Measurements from ENCODE around the gene NELL2.

The NELL2 gene

DNA sequence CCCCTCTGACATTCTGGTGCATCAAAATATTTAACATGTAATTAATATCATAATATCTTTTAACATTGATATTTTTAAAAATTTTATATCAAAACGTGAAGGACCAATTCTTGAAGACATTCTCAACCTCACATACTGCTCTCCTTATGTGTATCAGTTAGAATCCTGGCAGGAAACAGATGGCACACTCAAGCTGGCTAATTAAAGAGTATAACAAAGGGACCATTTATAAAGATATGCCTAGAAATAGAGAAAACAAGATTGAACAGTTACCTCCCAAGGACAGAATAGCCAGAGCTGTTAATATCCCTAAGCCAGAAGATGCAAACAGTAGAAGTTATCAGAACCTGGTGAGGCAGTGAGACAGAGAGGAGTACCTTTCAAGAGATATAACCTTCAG lies 368.7 kb downstream of the NELL2 start:
- Histone ChIP-seq H3K4me3 (ENCODE audit: insufficient read depth, low read depth, low read length) (no peak overlapping the region), H3K4me1 (ENCODE audit: control insufficient read depth, insufficient read depth, low read length) (peaks cover 7% of the 10 kb centered on the region), H3K27ac (ENCODE audit: insufficient read depth, low read depth, low read length, poor library complexity, severe bottlenecking) (no peak overlapping the region), H3K36me3 (ENCODE audit: control insufficient read depth, insufficient read depth, low read length) (no peaks in the 10 kb centered on the region), H3K9me3 (ENCODE audit: control insufficient read depth, low read length) (no peaks in the 10 kb centered on the region), H3K27me3 (ENCODE audit: control insufficient read depth, insufficient read depth, low read length, poor library complexity, severe bottlenecking) (no peaks in the 10 kb centered on the region)
- 67% methylated on average over 1 of the region's 1 CpG; no CpG with 5 or more reads in 1 of the 2 experiments for WGBS, 2 experiments

- Histone ChIP-seq H3K9me3 (ENCODE audit: control insufficient read depth, low read length) (no peaks in the 10 kb centered on the region), H3K27ac (ENCODE audit: insufficient read depth, low read depth, low read length, poor library complexity, severe bottlenecking) (no peak overlapping the region), H3K4me1 (ENCODE audit: control insufficient read depth, insufficient read depth, low read length) (peaks cover 6% of the 10 kb centered on the region), H3K36me3 (ENCODE audit: control insufficient read depth, insufficient read depth, low read length) (no peaks in the 10 kb centered on the region), H3K4me3 (ENCODE audit: insufficient read depth, low read depth, low read length) (no peak overlapping the region), H3K27me3 (ENCODE audit: control insufficient read depth, insufficient read depth, low read length, poor library complexity, severe bottlenecking) (no peaks in the 10 kb centered on the region)
Measured at GRCh38 chr12:44504799-44505198, 371.3 kb downstream of the NELL2 start.

DNA sequence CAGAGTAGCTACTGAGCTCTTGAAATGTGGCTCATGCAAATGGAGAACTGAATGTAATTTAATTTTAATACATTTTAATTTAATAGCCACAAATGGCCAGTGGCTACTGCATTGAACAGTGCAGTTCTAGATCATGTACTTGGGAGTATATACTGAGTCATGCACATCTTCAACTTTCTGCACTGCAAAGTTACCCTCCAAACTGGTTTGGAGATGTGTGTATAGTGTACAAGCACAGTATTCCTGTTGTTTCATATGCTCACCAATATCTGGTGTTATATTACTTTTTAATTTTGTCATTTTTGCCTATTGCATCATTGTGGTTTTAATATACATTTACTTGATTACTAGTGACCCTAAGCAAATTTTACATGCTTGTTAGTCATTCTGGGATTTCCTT lies 372.8 kb downstream of the NELL2 start:
- H3K4me1 ChIP-seq (ENCODE audit: control insufficient read depth, insufficient read depth, low read length), result no peaks in the 10 kb centered on the region
- H3K9me3 ChIP-seq (ENCODE audit: control insufficient read depth, low read length), result no peaks in the 10 kb centered on the region
- no peaks in the 10 kb centered on the region for H3K27me3 ChIP-seq (ENCODE audit: control insufficient read depth, insufficient read depth, low read length, poor library complexity, severe bottlenecking)
- no peaks in the 10 kb centered on the region for H3K36me3 ChIP-seq (ENCODE audit: control insufficient read depth, insufficient read depth, low read length)
- no peak overlapping the region for H3K27ac ChIP-seq (ENCODE audit: insufficient read depth, low read depth, low read length, poor library complexity, severe bottlenecking)
- H3K4me3 ChIP-seq (ENCODE audit: insufficient read depth, low read depth, low read length), result no peak overlapping the region

DNA sequence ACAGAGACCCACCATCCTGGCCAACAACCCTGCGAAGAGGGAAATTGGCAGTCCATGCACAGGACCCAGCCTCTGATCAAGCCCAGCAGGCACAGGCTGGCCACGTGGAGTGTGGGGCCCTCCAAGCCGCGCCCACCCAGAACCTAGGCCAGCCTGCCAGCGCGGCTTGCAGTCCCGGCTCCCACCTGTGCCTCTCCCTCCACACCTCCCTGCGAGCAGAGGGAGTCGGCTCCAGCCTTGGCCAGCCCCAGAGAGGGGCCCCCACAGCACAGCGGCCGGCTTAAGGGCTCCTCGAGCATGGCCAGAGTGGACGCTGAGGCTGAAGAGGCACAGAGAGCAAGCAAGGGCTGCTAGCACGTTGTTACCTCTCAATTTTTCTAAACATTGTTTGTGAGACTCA lies 373.4 kb downstream of the NELL2 start:
- Histone ChIP-seq H3K36me3 (ENCODE audit: control insufficient read depth, insufficient read depth, low read length) (no peaks in the 10 kb centered on the region), H3K27ac (ENCODE audit: insufficient read depth, low read depth, low read length, poor library complexity, severe bottlenecking) (no peak overlapping the region), H3K27me3 (ENCODE audit: control insufficient read depth, insufficient read depth, low read length, poor library complexity, severe bottlenecking) (no peaks in the 10 kb centered on the region), H3K9me3 (ENCODE audit: control insufficient read depth, low read length) (no peaks in the 10 kb centered on the region), H3K4me3 (ENCODE audit: insufficient read depth, low read depth, low read length) (no peak overlapping the region), H3K4me1 (ENCODE audit: control insufficient read depth, insufficient read depth, low read length) (no peaks in the 10 kb centered on the region)
- 95 to 97% methylated on average over 14 of the region's 14 CpGs for WGBS, 2 experiments

- 94% methylated on average over 24 of the region's 24 CpGs for WGBS, 2 experiments
- H3K9me3 ChIP-seq (ENCODE audit: control insufficient read depth, low read length), result no peaks in the 10 kb centered on the region
- no peaks in the 10 kb centered on the region for H3K4me1 ChIP-seq (ENCODE audit: control insufficient read depth, insufficient read depth, low read length)
- no peaks in the 10 kb centered on the region for H3K27me3 ChIP-seq (ENCODE audit: control insufficient read depth, insufficient read depth, low read length, poor library complexity, severe bottlenecking)
- H3K4me3 ChIP-seq (ENCODE audit: insufficient read depth, low read depth, low read length), result no peak overlapping the region
- H3K27ac ChIP-seq (ENCODE audit: insufficient read depth, low read depth, low read length, poor library complexity, severe bottlenecking), result no peak overlapping the region
- H3K36me3 ChIP-seq (ENCODE audit: control insufficient read depth, insufficient read depth, low read length), result no peaks in the 10 kb centered on the region
Measured at GRCh38 chr12:44500423-44500822, 375.7 kb downstream of the NELL2 start.

DNA sequence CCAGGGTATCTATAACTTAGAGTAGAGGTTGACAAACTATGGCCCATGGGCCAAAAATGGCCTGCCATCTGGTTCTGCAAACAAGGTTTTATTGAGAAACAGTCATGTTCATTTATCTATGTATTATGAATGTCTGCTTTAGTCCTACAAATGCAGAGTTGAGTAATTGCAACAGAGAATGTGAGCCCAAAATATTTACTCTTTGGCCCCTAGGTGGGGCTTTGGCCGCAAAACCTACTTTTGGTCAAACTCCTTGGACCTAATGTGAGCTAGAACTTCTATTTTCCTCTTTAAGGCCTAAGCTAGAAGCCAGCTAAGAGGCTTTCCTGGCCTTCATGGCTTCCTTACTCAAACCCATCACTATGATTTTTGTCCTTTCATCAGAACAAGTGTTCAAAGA lies 379.1 kb downstream of the NELL2 start:
- Histone ChIP-seq H3K27me3 (ENCODE audit: control insufficient read depth, insufficient read depth, low read length, poor library complexity, severe bottlenecking) (no peaks in the 10 kb centered on the region), H3K27ac (ENCODE audit: insufficient read depth, low read depth, low read length, poor library complexity, severe bottlenecking) (no peak overlapping the region), H3K9me3 (ENCODE audit: control insufficient read depth, low read length) (no peaks in the 10 kb centered on the region), H3K36me3 (ENCODE audit: control insufficient read depth, insufficient read depth, low read length) (no peaks in the 10 kb centered on the region), H3K4me1 (ENCODE audit: control insufficient read depth, insufficient read depth, low read length) (no peaks in the 10 kb centered on the region), H3K4me3 (ENCODE audit: insufficient read depth, low read depth, low read length) (no peak overlapping the region)
- WGBS, 2 experiments, result 82 to 83% methylated on average over 1 of the region's 1 CpG

- Histone ChIP-seq H3K4me1 (ENCODE audit: control insufficient read depth, insufficient read depth, low read length) (no peaks in the 10 kb centered on the region), H3K27ac (ENCODE audit: insufficient read depth, low read depth, low read length, poor library complexity, severe bottlenecking) (no peak overlapping the region), H3K36me3 (ENCODE audit: control insufficient read depth, insufficient read depth, low read length) (no peaks in the 10 kb centered on the region), H3K27me3 (ENCODE audit: control insufficient read depth, insufficient read depth, low read length, poor library complexity, severe bottlenecking) (no peaks in the 10 kb centered on the region), H3K9me3 (ENCODE audit: control insufficient read depth, low read length) (no peaks in the 10 kb centered on the region), H3K4me3 (ENCODE audit: insufficient read depth, low read depth, low read length) (no peak overlapping the region)
Measured at GRCh38 chr12:44490181-44490580, 385.9 kb downstream of the NELL2 start.

DNA sequence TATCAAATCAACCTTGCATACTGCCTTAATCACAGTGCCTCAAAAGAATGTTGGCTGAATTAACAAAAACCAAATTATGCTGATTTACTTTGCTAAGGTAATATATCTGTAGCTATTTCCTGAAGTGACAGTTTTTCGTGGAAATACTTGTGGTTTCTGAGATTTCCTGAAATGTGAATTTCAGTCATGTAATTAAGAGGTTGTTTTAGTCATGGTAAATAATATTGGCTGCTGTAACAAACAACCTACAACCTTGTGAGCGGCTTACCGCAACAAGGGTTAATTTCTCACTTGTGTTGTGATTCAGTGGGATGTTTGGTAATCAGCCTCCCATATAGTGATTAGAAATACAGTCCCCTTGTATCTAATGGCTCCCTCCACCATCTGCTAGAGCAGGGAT lies 387.9 kb downstream of the NELL2 start:
- no peaks in the 10 kb centered on the region for H3K9me3 ChIP-seq (ENCODE audit: control insufficient read depth, low read length)
- H3K27me3 ChIP-seq (ENCODE audit: control insufficient read depth, insufficient read depth, low read length, poor library complexity, severe bottlenecking), result no peaks in the 10 kb centered on the region
- H3K27ac ChIP-seq (ENCODE audit: insufficient read depth, low read depth, low read length, poor library complexity, severe bottlenecking), result no peak overlapping the region
- WGBS, 2 experiments, result 77 to 91% methylated on average over 1 to 3 of the region's 3 CpGs
- H3K4me1 ChIP-seq (ENCODE audit: control insufficient read depth, insufficient read depth, low read length), result no peaks in the 10 kb centered on the region
- no peaks in the 10 kb centered on the region for H3K36me3 ChIP-seq (ENCODE audit: control insufficient read depth, insufficient read depth, low read length)
- H3K4me3 ChIP-seq (ENCODE audit: insufficient read depth, low read depth, low read length), result no peak overlapping the region

DNA sequence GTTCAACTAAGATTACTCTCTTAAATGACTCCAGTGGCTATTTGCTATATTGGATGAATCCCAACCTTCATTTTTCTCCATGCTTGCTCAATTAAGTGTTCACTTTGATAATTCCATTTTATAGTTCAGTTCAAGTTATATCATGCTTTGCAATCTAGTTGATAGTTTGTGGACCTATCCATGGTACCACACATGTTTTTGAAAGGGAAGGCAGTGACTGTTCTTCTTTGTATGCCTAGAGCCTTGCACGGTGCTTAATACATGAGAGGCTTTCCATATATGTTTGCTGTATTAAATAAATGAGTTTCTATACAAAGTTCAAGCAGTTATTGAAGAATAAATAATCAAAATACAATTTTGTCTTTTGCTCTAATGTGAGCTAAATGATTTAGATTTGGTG lies 391.3 kb downstream of the NELL2 start:
- 100% methylated on average over 1 of the region's 1 CpG; no CpG with 5 or more reads in 1 of the 2 experiments for WGBS, 2 experiments
- Histone ChIP-seq H3K4me1 (ENCODE audit: control insufficient read depth, insufficient read depth, low read length) (no peaks in the 10 kb centered on the region), H3K27me3 (ENCODE audit: control insufficient read depth, insufficient read depth, low read length, poor library complexity, severe bottlenecking) (no peaks in the 10 kb centered on the region), H3K4me3 (ENCODE audit: insufficient read depth, low read depth, low read length) (no peak overlapping the region), H3K9me3 (ENCODE audit: control insufficient read depth, low read length) (no peaks in the 10 kb centered on the region), H3K27ac (ENCODE audit: insufficient read depth, low read depth, low read length, poor library complexity, severe bottlenecking) (no peak overlapping the region), H3K36me3 (ENCODE audit: control insufficient read depth, insufficient read depth, low read length) (no peaks in the 10 kb centered on the region)

DNA sequence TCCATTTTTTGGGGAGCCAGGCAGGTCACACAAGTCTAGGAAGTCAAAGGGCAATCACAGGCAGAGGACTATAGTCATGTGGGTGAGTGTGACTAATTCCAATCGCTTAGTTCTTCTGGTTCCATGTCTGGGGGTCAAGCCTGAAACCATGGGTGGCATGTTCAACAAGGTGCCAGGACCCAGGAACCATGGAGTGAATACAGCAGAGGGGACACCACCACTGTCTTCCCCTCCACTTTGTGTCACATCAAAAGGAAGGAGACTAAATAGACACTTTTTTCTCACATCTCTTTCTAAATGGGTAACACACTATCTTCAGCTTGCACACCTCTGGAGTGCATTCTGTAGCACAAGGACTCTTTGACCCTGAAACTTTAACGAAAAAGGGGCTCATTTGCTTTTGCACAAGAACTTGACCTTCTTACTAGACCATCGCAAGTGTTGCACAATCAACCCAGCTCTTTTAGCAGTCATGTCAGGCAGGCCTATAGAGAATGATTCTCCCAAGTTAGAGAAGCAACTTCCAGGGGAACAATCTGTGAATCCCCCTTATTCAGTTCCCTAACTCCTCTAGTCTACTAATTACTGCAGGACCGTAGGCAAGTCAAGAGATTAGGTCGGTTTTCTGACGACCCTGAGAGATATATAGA lies 398.7 kb downstream of the NELL2 start:
- Histone ChIP-seq H3K36me3 (ENCODE audit: control insufficient read depth, insufficient read depth, low read length) (peaks cover 5% of the 10 kb centered on the region), H3K4me1 (ENCODE audit: control insufficient read depth, insufficient read depth, low read length) (no peaks in the 10 kb centered on the region), H3K27me3 (ENCODE audit: control insufficient read depth, insufficient read depth, low read length, poor library complexity, severe bottlenecking) (no peaks in the 10 kb centered on the region), H3K4me3 (ENCODE audit: insufficient read depth, low read depth, low read length) (no peak overlapping the region), H3K9me3 (ENCODE audit: control insufficient read depth, low read length) (peaks cover 9% of the 10 kb centered on the region), H3K27ac (ENCODE audit: insufficient read depth, low read depth, low read length, poor library complexity, severe bottlenecking) (no peak overlapping the region)
- WGBS, 2 experiments, result 91 to 93% methylated on average over 6 of the region's 6 CpGs

GRCh38 chr12:44476683-44477082 lies 399.4 kb downstream of the NELL2 start:
- WGBS, 2 experiments, result 87 to 94% methylated on average over 2 of the region's 2 CpGs

More at GRCh38 chr12:44476683-44477082, 399.4 kb downstream of the NELL2 start:
- H3K27ac ChIP-seq (ENCODE audit: insufficient read depth, low read depth, low read length, poor library complexity, severe bottlenecking), result no peak overlapping the region
- H3K4me3 ChIP-seq (ENCODE audit: insufficient read depth, low read depth, low read length), result no peak overlapping the region
- peaks cover 5% of the 10 kb centered on the region for H3K36me3 ChIP-seq (ENCODE audit: control insufficient read depth, insufficient read depth, low read length)
- peaks cover 9% of the 10 kb centered on the region for H3K9me3 ChIP-seq (ENCODE audit: control insufficient read depth, low read length)
- no peaks in the 10 kb centered on the region for H3K4me1 ChIP-seq (ENCODE audit: control insufficient read depth, insufficient read depth, low read length)
- no peaks in the 10 kb centered on the region for H3K27me3 ChIP-seq (ENCODE audit: control insufficient read depth, insufficient read depth, low read length, poor library complexity, severe bottlenecking)

Measured in ectodermal cell (in vitro differentiated cells).